Astrocyte of the hippocampus (primary cell): ENCODE data around the gene ST3GAL2.

Experiments
- DNase-seq: peaks from one replicate; pipeline ENCODE4 v3.0.0; 2011; ENCODE audit warnings: low read depth, low spot score

ST3GAL2 gene

DNA sequence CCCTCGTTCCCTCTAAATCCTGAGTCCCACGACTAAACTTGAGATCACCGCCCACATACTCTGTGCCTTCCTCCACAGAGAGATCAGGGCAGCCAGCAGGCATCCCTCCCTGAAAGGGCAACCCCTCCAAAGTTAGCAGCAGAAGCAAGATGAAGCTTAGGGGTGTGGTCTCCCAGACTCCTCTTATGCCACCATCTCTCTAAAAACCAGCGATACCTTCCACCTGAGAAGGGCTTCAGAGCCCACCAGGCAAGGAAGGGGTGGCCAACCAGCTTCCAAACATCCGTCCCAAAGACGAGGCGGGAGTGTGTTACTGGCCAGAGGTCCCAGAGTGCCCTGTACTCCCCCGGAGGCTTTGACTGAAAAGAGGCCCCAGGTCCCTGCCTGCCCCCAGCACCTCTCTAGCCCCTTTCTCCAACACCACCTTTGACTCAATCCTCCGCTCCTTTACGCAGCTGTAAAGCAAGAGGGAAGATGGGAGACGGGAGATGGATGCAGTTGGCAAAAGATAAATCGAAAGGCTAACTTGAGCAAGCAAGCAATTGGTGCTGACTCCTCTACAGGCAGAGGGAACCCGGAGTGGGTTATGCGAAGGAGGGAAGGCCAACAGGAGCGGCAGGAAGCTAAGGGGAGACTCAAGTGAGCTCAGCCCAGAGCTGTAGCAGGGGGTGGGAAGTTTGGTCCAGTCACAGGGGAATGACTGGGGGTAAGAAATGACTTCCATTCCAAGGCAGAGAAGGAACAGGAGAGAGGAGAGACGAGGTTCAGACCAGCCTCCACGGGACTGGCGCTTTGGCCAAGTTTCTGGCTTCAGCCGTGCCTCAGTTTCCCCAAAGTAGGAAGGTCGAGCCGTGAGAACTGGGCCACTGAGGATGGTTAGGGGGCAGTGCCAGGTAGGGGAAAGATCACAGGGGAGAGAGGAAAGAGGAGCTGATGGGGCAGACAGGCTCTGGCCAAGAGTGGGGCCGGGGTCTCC lies 1.0 kb downstream of the ST3GAL2 start:
- DNase-seq, result peak; percentile 63

DNA sequence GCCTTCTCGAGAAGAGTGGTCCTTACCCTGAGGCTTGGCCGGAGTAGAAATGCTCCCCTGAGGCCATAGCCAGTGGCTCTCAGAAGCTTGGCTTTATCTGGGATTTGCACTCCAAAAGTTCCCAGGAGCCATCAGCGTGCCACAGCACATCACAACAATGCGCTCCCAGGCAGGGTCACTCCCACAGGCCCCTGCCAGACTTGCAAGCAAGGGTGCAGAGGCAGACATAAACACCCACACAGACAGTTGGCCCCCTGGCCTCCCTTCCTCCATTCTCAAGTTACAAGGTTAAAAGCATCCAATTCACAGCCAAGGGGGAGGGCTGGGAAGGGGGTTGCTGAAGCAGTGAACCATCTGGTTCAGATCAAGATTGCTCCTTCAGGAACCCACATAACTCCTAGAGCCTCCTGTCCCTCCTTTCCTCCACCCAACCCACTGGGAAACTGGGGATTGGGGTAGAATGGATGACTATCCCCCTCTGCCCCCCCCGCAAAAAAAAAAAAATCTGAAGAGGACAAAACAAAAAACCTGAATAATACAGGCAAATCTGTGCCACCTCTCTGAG lies 1.8 kb downstream of the ST3GAL2 start:
- DNase-seq, result peak; percentile 82

DNA sequence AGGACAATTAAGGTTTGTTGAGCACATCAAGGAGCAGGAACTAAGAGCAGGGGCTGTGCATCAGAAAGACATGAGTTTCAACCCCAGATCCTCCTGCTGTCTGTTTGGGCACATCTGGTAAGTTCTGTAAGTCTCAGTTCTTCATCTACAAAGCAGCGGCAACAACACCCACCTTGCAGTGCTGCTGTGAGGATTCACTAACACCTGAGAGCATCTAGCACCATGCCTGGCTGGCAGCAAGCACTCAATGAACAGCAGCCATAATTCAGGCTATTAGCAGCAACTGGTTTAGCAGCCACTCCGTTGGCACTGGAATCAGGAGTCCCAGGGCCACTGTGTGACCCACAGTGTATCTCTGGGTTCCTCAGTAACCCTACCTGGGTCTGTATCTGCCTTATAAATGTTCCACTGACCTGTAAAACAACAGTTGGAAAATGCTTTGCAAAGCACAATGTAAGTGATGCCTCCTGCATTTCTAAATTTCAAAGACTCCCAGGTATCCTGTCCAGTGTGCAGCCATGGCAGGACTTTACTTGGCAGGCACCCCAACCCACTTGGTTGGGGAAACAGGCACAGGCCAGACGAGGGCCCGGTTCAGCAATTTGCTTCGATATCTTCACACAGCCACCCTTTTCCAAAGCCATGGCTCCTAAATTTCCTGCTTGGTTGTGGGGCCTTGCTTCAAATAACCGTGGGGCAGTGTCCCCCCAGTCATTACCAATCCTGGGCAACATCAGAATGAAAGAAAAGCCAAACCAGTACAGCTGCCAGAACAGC lies 4.2 kb downstream of the ST3GAL2 start:
- no peak for DNase-seq

DNA sequence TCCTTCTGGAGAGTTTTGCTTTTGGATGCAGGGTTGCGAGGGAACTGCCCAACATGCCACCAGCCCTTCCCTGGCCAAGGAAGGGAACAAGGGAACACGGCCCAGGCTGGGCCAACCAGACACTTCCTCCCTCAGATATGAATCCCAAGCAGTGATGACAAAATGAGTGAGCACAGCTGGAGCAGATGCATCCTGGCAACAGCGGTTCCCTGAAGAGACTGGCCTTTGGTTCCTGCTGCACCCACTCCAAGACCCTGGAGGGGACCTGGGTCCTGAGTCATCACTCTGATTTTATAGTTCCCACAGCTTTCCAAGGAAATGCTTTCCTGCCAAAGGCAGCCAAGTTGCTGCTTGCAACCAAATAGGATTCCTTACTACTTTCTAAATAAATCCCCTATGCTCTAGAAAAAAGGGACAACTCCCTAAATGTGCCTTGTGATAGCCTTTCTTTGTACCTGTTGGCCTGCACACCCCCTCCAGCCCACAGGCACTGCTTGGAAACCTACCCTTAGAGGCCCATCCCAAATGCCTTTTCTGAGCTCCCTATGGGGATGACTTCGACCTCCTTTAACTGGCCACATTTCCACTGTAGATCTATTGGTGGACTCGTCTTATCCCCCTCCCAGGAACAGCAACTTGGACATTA lies 5.3 kb downstream of the ST3GAL2 start:
- DNase-seq, result peak; percentile 51

DNA sequence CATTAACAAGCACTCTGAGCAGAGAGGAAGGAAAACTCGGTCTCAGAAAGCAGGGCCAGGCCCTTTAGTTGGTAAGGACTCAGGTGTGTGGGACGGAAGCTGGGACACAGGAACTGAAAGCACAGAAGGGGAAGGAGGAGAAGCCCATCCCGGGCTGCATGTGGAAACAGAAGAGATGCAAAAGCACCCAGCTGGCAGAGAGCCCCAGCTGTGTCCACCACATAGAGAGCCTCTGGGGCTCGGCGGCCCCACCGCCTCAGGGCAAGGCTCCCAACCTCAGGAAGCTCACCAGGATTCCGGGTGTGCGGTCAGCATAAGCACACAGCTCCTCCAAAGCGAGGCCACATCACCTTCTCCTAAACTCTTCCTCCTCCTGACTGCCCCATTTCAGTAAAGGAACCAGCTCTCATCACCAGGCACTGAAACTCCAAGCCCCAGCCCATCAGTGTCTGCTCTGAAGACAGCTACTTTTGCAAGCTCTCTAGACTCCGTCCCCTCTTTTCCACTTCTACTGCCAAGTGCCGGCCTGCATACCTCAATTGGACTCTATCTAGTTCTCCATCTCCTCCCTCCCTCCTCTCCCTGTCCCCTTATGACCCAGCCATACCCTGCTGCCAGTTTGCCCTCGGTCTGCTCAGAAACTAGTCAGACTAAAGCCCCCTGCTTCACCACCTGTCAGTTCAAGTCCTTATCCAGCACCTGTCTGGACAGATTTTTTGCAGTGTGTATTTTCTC lies 6.0 kb downstream of the ST3GAL2 start:
- DNase-seq, result peak; percentile 36

DNA sequence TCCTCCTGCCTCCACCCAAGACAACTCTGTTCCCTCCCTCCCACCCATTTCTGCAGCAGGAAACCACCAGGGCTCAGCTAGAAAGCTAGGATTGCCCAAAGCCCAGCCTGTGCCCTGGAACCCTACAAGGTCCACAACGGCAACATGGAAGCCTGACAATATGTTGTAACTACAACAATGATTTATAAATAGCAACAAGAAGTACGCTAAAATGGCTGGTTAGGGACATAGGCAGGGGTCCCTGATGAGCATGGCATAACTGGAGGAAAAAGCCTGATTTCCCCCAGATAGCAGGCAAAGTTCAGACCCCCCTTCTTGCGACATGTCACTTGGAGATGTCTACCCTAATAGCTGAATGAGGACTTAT lies 6.6 kb downstream of the ST3GAL2 start:
- DNase-seq, result no peak

DNA sequence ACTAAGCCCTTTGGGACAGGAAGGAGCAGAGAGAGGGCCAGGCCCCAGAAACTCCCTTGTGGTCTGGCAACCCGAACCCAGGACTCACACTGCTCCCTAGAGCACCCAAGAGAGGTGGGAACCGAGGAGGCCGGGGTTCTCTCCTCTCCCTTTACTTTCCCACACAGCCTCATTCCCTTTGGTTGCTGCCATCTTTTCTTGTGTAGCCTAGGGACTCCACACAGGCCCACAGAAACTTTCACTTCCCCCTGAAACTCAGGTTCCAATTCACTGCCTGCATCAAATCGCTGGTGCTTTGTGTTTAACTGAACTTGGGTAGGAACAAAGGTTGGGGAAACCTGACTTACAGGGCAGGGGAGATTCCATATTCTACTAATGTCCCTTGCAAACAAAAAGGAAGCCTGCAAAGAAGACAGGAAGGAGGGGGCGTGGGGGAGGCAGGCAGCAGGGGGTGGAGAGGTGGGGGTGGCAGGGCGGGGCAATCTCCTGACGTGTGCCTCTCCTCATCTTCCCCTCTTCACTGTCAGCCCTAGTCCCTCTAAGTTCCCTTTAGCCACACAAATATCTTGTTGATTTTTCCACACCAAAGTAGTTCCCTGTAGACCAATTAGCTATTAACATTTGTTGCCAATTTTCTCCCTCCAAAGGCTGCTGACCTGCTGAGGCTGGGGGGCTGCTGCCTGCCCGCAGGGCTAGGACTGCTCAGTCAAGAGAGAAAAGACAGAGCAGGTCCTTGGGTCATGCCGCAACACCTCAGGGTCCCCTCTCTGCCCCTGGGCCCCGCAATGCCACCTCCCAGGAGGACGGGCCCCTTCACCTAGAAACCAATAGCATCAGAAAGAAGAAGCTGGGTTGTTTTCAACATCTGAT lies 8.0 kb downstream of the ST3GAL2 start:
- DNase-seq, result peak; percentile 18

DNA sequence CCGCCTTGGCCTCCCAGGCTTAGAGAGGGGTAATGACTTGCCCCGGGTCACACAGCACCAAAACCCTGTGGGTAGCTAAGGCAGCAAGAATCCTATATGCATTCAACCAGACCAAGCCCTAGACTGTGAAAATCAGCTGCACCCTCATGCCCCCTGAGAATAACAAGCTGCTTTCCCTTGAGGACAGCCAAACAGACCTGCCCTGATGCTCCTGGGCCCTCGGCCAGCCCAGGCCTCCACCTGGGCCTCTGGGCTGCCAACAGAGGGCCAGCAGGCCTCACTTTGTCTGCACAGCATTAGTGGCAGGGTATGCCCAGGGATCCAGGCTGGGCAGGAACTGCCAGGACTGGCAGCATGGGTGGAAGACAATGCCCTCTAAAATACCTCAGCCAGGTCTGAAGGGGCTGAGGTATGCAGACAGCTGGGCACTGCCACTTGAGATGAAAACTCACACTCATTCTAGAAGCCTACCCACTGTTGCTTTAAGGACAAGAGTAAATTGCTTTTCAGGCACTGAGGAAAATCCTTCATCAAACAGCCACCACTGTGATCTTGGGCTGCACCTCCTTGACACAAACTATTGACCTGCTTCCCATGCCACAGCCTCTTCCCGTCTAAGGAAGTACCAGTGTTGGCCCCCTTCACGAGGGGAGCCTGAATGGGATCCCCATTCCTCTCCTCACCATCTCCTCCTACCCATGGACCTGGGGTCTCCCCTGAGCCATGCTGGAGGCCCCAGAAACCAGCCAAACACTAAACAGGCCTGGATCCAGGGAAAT lies 8.8 kb downstream of the ST3GAL2 start:
- no peak for DNase-seq

DNA sequence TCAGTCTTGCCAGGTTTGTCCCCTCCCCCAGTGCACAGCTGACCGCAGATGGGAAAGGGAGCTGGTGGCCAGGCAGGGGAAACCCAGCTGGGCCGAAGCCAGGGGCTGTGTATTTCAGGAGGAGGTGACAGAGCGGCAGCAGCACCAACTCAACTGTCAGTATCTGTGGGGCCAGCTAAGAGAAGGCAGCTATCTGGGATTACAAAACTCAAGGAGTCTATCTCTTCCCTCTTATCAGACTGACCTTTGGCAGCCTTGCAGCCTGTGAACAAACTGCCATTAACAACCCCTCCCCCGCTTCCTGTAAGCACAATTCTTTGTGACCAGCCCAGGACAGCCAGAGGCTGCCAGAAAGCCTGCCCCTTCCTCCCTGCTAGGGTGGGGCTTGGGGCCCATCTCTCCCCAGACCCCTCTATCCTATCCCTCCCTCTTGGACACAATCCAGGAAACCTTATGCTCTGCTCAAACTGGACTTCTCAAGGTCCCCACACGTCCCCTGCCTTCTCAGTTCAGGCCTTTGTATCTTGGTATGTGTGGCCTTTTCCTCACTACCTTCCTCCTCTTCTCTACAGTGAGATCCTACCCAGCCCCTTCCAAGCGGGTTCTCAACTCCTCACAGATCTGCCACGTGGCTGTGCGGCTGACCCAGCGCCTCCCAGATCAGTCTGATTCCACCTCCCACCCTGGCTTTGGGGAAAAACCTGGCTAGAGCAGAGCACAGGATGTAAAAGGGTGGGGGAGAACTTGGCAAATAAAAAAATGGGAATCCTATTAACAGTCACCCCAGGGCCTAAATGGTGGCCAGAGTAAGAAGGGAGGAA lies 10.5 kb downstream of the ST3GAL2 start:
- peak; percentile 98 for DNase-seq

DNA sequence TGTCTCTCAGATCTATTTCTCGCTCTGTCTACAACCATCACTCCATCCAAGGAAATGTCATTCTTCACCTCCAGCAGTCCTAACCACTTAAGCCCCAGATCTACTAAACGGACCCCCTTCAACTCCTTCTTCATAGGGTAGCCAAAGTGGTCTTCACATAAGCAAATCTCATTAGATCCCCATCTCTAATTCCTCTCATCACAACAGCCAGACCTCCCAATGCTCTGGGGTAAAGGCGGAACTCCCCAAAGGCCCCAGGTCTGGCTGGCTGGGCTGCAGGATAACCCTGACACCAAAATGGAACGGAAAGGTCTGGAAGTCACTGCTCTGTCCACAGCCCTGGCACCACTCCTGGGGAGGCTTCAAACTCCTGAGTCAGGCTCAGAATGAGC lies 11.1 kb downstream of the ST3GAL2 start:
- DNase-seq, result no peak

DNA sequence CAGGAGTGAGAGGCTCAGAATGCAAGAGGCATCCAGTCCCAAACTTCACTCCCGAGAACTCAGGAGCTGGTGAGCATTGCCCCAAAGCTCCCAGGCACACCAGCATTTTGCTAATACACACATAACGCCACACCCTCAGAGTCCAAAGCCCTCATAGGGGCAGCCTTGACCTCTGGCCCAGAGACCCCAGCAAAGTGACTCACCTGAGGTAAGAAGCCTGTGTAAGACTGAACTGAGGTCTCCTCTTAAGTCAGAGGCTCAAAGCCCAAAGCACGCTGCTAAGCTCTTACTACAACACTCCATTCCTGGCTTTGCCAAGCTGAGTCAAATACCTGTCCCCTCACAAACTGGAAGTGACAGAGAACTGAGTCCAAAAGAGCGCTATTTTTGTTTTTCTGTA lies 16.4 kb downstream of the ST3GAL2 start:
- DNase-seq, result no peak

DNA sequence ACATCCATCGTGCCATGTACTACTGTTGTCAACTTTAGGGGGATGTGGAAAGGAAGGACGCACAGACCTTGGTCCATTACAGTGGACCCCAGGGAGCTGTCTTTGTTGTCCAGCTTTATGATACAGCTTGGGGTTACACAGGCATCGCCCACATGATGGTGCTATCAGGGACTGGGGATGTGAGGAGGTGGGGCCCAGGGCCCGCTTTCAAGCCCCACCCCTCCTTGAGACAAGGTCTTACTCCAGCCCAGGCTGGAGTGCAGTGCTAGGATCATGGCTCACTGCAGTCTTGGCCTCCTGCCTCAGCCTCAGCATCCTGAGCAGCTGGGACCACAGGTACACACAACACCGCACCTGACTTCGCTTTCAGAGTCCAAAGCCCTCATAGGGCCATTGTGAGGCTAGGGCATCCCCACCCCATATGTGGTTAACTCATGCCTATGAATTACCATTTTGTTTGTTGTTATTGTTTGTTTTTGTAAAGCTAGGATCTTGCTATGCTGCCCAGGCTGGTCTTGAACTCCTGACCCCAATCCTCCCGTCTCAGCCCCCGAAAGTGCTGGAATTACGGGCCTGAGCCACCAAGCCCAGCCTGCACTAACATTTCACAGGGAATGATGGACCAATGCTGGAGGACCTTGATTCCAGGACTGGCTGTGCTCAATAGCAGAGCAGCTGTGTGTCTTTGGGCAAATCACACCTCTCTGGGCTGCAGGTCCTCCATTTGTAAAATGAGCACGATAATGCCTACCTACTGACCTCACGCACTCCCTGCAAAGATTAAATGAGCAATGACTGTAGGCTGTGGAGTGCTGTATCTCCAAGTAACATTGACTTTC lies 17.2 kb downstream of the ST3GAL2 start:
- DNase-seq, result no peak

DNA sequence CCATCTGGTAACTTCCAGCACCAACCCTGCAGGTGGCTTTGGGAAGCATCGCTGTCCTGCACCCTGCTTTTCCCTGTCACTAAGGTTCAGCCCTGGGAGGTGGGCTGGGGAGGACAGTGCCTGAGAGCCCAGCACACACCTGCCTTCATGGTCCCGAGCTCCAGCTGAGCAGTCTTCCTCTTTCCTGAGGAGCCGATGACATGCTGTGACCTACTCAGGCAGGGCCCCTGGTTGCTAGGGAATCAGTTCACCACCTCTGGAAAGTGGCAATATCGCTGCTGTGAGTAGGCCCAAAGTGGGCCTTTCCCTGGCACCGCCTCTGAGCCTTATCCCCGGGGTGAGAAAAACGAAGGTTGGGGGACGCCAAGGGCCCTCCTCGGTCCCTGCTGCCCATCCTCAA lies 17.9 kb downstream of the ST3GAL2 start:
- no peak for DNase-seq

DNA sequence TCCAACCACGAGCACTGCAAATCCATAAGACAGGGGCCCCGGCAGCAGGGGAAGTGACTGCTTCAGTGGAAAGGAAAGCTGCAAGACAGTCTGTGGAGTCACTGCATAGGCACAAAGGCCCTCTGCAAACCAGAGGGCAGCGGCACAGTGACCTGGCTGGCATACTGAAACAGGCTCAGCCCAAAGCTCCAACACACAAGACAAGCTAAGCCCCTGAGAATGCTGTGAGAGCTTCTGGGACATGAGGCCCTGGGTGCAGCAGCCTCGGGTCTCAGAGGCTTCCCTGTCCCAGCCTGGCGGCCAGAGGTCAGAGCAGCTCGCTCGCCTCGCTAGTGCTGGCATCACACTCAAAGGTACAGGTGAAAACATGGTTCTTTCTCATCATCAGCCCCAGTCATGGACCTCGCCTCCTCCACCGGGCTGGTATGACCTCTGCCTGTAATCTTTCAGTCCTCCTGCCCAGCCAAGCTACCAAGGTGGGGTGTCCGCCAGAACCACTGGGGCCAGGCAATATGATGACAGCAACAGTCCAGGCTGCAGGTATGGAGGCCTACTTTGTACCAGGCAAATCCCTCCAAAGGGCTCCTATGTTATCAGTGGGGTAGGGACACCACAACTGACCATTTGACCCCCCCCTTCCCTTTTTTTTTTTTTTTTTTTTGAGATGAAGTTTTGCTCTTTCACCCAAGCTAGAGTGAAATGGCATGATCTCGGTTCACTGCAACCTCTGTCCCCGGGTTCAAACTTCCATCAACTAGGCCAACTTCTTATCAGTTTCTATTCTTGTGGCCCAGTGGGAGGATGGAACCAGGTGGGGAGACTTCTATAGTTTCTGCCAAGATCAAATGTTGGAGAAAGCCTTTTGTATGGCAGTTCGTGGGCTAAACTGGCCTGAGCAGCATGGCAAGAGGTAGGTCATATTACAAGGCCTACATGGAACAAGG lies 19.2 kb downstream of the ST3GAL2 start:
- DNase-seq, result no peak

DNA sequence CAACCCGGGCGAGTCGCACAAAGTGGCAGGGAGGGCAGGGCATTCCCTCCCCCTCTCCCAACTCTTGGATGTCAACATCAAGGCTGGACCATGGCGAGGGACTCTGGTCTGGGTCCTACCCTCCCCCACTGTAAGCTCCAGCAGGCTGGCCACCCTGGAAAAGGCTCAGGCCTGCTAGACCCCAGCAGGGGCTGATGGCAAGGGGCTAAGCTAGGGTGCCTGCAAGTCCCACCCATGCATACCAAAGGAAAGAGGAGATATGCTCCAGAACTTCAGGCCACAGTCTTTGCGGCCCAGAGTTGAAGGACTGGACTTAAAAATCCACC lies 19.9 kb downstream of the ST3GAL2 start:
- no peak for DNase-seq

DNA sequence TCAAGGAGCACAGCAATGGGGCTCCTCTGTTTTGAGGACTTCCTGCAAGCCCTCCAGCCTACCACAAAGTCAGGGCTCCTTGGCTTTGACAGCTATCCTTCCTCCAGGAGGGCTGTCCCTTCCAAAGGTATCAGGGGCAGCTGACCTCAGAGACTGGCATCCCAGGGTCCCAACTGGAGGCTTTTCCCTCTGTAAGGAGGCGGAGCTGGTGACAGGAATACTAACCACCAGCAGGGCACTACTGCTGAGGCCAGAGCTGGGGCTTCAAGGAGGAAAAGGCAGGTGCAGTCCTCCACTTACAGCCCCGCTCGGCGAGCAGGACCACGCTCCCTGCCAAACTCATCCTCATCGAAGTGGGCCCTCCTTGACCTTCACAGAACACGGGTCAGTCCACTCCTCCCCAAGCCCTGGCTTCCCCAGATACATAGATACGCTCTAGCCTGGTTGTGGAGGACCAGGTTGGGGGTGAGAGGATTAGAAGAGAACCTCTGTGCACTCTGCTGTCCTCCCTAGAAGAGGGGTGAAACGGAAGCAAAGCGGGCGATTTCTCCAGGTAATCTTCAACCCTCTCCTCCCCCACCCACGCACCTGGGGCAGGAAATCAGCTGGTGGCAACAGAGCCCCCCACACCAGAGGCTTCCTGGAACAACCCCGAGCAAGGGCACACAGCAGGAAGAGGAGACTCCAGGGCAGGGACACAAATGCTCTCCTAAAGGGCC lies 20.5 kb downstream of the ST3GAL2 start:
- DNase-seq, result no peak
